Measurements from ENCODE around the gene PLEKHA5. TPM values are rescaled to one million over a fixed set of nuclear protein-coding genes. Genes with fewer than 3 reads are reported as not detected.

The PLEKHA5 gene
- polyA plus RNA-seq, 1 of the 3 experiments (the other 2 are of a cell fraction): 7.1 TPM

DNA sequence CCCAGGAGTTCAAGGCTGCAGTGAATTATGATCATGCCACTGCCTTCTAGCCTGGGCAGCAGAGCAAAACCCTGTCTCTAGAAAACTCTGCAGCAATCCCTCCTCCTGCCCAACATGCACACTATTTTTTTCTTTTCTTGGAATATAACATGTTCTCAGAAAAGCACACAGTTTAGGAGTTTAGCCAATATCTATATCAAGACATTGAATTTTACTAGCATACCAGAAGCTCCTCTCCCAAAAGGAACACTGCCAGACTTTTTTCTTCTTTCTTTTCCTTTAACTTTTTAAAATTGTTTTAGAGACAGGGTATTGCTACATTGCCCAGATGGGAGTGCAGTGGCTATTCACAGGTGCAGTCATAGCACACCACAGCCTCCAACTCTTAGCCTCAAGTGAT is 202.7 kb downstream of the PLEKHA5 start:
- Histone ChIP-seq H3K36me3 (replicated peaks in 1 of 2; ENCODE audit: control insufficient read depth in 1 of 2, insufficient read depth in 2 of 2, low read length in 1 of 2) (peaks cover 0 to 17% of the 10 kb centered on the region in 2 experiments), H3K79me2 (ENCODE audit: insufficient read depth) (no peaks in the 10 kb centered on the region), H3K9me2 (0 out of 2 replicates have a peak, but pooled peaks cover 2% of the 10 kb centered on the region), H3K27me3 (ENCODE audit: insufficient read depth) (no peaks in the 10 kb centered on the region), H3K4me1 (ENCODE audit: control insufficient read depth in 1 of 2, insufficient read depth in 2 of 2, low read depth in 1 of 2, low read length in 1 of 2) (no peaks in the 10 kb centered on the region), H3K4me2 (no peak overlapping the region), H3K27ac (ENCODE audit: low read depth in 2 of 2, low read length in 1 of 2) (no peak overlapping the region), H3K9me3 (no peaks in the 10 kb centered on the region), H3F3A (replicated peaks; ENCODE audit: insufficient read depth) (no peaks in the 10 kb centered on the region), H3K9ac (no peak overlapping the region), H4K20me1 (ENCODE audit: insufficient read depth) (no peaks in the 10 kb centered on the region), H2AFZ (ENCODE audit: low read depth) (no peak overlapping the region), H3K4me3 (ENCODE audit: low read depth in 2 of 2, low read length in 1 of 2) (no peak overlapping the region)
- ChIA-PET POLR2A (no interaction called here), CTCF (no interaction called here)
- no peak for TF ChIP-seq NRF1 (IDR thresholded peaks at IDR 0.05; ENCODE audit: low read depth, low read length)
- TF ChIP-seq, protein P1, sequence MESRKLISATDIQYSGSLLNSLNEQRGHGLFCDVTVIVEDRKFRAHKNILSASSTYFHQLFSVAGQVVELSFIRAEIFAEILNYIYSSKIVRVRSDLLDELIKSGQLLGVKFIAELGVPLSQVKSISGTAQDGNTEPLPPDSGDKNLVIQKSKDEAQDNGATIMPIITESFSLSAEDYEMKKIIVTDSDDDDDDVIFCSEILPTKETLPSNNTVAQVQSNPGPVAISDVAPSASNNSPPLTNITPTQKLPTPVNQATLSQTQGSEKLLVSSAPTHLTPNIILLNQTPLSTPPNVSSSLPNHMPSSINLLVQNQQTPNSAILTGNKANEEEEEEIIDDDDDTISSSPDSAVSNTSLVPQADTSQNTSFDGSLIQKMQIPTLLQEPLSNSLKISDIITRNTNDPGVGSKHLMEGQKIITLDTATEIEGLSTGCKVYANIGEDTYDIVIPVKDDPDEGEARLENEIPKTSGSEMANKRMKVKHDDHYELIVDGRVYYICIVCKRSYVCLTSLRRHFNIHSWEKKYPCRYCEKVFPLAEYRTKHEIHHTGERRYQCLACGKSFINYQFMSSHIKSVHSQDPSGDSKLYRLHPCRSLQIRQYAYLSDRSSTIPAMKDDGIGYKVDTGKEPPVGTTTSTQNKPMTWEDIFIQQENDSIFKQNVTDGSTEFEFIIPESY (IDR thresholded peaks at IDR 0.05; ENCODE audit: borderline replicate concordance, low read depth): no peak
- TF ChIP-seq SMC3 (IDR thresholded peaks at IDR 0.05; ENCODE audit: low read depth, low read length): no peak
- no peak for TF ChIP-seq RCOR1 (IDR thresholded peaks at IDR 0.05; ENCODE audit: low read length)
- no peak for TF ChIP-seq FOXM1 (IDR thresholded peaks at IDR 0.05; ENCODE audit: low read depth)
- TF ChIP-seq GABPA (IDR thresholded peaks at IDR 0.05; ENCODE audit: low read depth): no peak
- TF ChIP-seq, protein P2, sequence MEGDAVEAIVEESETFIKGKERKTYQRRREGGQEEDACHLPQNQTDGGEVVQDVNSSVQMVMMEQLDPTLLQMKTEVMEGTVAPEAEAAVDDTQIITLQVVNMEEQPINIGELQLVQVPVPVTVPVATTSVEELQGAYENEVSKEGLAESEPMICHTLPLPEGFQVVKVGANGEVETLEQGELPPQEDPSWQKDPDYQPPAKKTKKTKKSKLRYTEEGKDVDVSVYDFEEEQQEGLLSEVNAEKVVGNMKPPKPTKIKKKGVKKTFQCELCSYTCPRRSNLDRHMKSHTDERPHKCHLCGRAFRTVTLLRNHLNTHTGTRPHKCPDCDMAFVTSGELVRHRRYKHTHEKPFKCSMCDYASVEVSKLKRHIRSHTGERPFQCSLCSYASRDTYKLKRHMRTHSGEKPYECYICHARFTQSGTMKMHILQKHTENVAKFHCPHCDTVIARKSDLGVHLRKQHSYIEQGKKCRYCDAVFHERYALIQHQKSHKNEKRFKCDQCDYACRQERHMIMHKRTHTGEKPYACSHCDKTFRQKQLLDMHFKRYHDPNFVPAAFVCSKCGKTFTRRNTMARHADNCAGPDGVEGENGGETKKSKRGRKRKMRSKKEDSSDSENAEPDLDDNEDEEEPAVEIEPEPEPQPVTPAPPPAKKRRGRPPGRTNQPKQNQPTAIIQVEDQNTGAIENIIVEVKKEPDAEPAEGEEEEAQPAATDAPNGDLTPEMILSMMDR (IDR thresholded peaks at IDR 0.05): no peak
- TF ChIP-seq NFIC (IDR thresholded peaks at IDR 0.05; ENCODE audit: borderline replicate concordance): no peak
- TF ChIP-seq, protein P3, sequence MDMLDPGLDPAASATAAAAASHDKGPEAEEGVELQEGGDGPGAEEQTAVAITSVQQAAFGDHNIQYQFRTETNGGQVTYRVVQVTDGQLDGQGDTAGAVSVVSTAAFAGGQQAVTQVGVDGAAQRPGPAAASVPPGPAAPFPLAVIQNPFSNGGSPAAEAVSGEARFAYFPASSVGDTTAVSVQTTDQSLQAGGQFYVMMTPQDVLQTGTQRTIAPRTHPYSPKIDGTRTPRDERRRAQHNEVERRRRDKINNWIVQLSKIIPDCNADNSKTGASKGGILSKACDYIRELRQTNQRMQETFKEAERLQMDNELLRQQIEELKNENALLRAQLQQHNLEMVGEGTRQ (IDR thresholded peaks at IDR 0.05; ENCODE audit: borderline replicate concordance, low read depth, low read length): no peak
- TF ChIP-seq, protein P4, sequence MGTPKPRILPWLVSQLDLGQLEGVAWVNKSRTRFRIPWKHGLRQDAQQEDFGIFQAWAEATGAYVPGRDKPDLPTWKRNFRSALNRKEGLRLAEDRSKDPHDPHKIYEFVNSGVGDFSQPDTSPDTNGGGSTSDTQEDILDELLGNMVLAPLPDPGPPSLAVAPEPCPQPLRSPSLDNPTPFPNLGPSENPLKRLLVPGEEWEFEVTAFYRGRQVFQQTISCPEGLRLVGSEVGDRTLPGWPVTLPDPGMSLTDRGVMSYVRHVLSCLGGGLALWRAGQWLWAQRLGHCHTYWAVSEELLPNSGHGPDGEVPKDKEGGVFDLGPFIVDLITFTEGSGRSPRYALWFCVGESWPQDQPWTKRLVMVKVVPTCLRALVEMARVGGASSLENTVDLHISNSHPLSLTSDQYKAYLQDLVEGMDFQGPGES (IDR thresholded peaks at IDR 0.05; ENCODE audit: low read depth, low read length): no peak
- TF ChIP-seq MXI1 (IDR thresholded peaks at IDR 0.05; ENCODE audit: low read depth, low read length): no peak
- TF ChIP-seq POLR2AphosphoS5 (IDR thresholded peaks at IDR 0.05; ENCODE audit: low read depth, low read length): no peak
- TF ChIP-seq JUND (IDR thresholded peaks at IDR 0.05): no peak
- TF ChIP-seq GATA2 (CRISPR knock-in tag; IDR thresholded peaks at IDR 0.05): no peak
- TF ChIP-seq RAD21 (IDR thresholded peaks at IDR 0.05; ENCODE audit: low read length): no peak
- no peak for TF ChIP-seq MEF2A (IDR thresholded peaks at IDR 0.05; ENCODE audit: borderline replicate concordance, low read depth)
- no peak for DNase-seq
